ENCODE measurements around the gene PSMD8.
"Not testable (repeated sequence)": the region's sequence is repeated elsewhere in the genome, so short reads cannot be mapped to it uniquely, and the experiment has no call there.

PSMD8 gene

DNA sequence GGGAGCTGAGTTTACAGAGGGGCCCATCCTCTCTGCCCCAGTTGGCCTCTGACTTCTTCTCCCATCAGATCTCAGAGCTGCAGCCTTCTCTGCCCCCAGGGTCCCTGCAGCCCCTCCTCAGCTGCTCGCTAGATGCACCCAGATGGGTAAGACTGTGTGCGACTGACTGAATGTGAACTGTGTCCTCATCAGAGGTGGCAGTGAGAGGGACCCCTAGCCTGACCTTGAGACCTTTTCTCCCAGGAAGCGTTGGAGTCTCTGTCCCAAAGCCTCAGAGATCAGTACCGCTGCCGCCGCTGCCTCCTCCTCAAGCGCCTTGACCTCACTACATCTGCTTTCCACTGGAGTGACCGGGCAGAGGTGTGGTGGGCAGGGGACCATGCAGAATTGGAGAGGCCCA lies 30.9 kb downstream of the PSMD8 start:
- Histone ChIP-seq H3K9me3 (ENCODE audit: control insufficient read depth, insufficient read depth, low read length) (no peaks in the 10 kb centered on the region), H3K4me1 (ENCODE audit: control insufficient read depth, insufficient read depth, low read length) (no peaks in the 10 kb centered on the region), H3K27me3 (ENCODE audit: control insufficient read depth, insufficient read depth, low read length) (peaks cover 17% of the 10 kb centered on the region), H3K4me3 (ENCODE audit: low read depth, low read length) (no peak overlapping the region), H3K36me3 (ENCODE audit: control insufficient read depth, insufficient read depth, low read length) (peaks cover 10% of the 10 kb centered on the region), H3K9ac (ENCODE audit: low read depth, low read length) (no peak overlapping the region)

DNA sequence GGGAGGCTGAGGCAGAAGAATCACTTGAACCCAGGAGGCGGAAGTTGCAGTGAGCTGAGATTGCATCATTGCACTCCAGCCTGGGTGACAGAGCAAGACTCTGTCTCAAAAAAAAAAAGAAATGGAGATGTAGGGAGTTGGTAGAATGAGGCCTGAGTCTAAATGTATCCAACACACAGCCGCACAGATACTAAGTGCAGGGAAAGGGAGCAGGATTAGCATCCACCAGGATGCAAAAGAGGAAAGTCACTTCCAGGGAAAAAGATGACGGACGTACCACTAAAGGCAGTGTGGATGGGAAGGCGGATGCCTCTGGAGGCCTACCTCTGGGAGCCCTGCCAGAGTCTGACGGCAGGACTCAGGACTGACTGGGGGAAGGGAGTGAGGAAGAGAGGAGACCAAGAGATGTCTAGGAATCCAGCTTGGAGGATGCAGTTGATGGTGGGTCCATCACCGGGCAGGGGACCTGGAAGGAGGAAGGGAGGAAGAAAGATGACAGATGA lies 35.3 kb downstream of the PSMD8 start:
- no peak overlapping the region for H3K4me3 ChIP-seq (ENCODE audit: low read depth, low read length)
- no peaks in the 10 kb centered on the region for H3K4me1 ChIP-seq (ENCODE audit: control insufficient read depth, insufficient read depth, low read length)

DNA sequence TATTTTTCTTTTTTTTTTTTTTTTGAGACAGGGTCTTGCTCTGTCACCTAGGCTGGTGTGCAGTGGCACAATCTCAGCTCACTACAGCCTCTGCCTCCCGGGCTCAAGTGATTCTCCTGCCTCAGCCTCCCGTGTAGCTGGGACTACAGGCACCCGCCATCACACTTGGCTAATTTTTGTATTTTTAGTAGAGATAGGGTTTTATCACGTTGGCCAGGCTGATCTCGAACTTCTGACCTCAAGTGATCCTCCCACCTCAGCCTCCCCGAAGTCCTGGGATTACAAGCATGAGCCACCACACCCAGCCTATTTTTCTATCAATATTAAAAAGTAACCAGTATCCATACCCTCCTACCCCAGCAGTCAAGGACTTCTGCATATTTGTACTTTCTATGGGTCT lies 36.0 kb downstream of the PSMD8 start:
- not testable (repeated sequence) for H3K4me3 ChIP-seq (ENCODE audit: low read depth, low read length); H3K9ac ChIP-seq (ENCODE audit: low read depth, low read length); H3K27me3 ChIP-seq (ENCODE audit: control insufficient read depth, insufficient read depth, low read length); H3K4me1 ChIP-seq (ENCODE audit: control insufficient read depth, insufficient read depth, low read length); H3K36me3 ChIP-seq (ENCODE audit: control insufficient read depth, insufficient read depth, low read length); H3K9me3 ChIP-seq (ENCODE audit: control insufficient read depth, insufficient read depth, low read length)

More for the DNA sequence above, 35.3 kb downstream of the PSMD8 start:
- H3K27me3 ChIP-seq (ENCODE audit: control insufficient read depth, insufficient read depth, low read length), result no peaks in the 10 kb centered on the region
- peaks cover 8% of the 10 kb centered on the region for H3K36me3 ChIP-seq (ENCODE audit: control insufficient read depth, insufficient read depth, low read length)
- H3K9ac ChIP-seq (ENCODE audit: low read depth, low read length), result no peak overlapping the region
- H3K9me3 ChIP-seq (ENCODE audit: control insufficient read depth, insufficient read depth, low read length), result no peaks in the 10 kb centered on the region

DNA sequence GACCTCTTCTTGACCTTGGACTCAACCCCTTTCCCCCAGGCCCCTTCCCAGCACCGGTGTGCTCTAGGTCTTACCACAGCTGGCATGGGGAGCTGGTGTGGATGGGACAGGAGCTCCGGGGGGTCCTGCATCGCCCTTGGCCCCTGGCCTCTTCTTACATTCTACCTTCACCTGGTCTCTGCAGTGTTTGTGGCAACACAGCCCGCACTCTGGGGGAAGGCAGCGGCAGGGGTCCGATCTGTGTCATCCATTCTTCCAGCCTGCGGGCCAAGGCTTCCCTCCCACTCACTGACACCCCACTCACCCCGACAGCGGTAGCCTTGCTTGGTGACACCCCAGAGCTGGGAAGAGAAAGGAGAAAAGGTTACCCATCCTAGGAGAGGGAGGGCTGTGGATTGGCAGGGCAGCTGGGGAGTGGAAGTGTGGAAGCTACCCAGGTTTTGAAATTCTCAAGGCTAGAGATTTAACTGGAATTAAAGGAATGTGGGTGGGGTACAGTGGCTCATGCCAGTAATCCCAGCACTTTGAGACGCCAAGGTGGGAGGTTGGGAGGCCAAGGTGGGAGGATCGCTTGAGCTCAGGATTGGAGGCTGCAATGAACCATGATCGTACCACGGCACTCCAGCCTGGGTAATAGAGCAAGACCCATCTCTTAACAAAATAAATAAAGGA lies 36.8 kb downstream of the PSMD8 start:
- no peak overlapping the region for H3K9ac ChIP-seq (ENCODE audit: low read depth, low read length)
- H3K36me3 ChIP-seq (ENCODE audit: control insufficient read depth, insufficient read depth, low read length), result peaks cover 5% of the 10 kb centered on the region

DNA sequence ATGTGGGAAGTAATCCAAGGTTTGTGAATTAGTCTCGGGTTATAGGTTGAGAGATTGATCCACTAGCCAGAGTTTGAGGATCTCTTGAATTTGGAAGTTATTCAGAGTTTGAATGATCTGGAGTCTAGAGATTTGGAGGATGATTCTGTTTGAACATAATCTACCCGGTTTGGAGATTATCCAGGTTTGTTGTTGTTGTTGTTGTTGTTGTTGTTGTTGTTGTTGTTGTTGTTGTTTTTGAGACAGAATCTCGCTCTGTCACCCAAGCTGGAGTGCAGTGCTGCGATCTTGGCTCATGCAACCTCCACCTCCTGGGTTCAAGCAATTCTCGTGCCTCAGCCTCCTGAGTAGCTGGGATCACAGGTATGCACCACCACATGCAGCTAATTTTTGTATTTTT lies 37.5 kb downstream of the PSMD8 start:
- H3K27me3 ChIP-seq (ENCODE audit: control insufficient read depth, insufficient read depth, low read length); H3K9me3 ChIP-seq (ENCODE audit: control insufficient read depth, insufficient read depth, low read length); H3K9ac ChIP-seq (ENCODE audit: low read depth, low read length); H3K4me1 ChIP-seq (ENCODE audit: control insufficient read depth, insufficient read depth, low read length); H3K36me3 ChIP-seq (ENCODE audit: control insufficient read depth, insufficient read depth, low read length); H3K4me3 ChIP-seq (ENCODE audit: low read depth, low read length): not testable (repeated sequence)

More for the DNA sequence above, 36.8 kb downstream of the PSMD8 start:
- Histone ChIP-seq H3K4me1 (ENCODE audit: control insufficient read depth, insufficient read depth, low read length) (no peaks in the 10 kb centered on the region), H3K4me3 (ENCODE audit: low read depth, low read length) (no peak overlapping the region), H3K9me3 (ENCODE audit: control insufficient read depth, insufficient read depth, low read length) (no peaks in the 10 kb centered on the region), H3K27me3 (ENCODE audit: control insufficient read depth, insufficient read depth, low read length) (no peaks in the 10 kb centered on the region)

DNA sequence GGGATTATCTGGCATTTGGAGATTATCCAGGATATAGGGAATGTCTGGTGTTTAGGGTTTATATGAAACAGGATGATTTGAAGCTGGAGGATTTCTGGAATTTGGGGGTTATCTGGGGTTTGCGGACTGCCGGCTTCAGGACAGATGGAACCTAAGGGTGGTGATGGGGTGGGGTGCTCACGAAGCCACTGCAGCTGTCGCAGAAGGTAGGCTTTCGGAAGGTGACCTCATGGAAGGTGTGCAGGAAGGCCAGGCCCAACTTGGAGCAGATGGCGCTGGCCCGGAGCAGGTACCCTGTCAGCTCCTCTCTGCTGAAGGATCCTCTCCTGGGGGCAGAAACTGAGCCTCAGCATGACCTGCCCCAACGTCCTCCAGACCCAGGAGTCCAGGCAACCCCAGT lies 38.1 kb downstream of the PSMD8 start:
- no peak overlapping the region for H3K4me3 ChIP-seq (ENCODE audit: low read depth, low read length)
- no peaks in the 10 kb centered on the region for H3K36me3 ChIP-seq (ENCODE audit: control insufficient read depth, insufficient read depth, low read length)
- no peaks in the 10 kb centered on the region for H3K9me3 ChIP-seq (ENCODE audit: control insufficient read depth, insufficient read depth, low read length)
- H3K27me3 ChIP-seq (ENCODE audit: control insufficient read depth, insufficient read depth, low read length), result no peaks in the 10 kb centered on the region
- H3K4me1 ChIP-seq (ENCODE audit: control insufficient read depth, insufficient read depth, low read length), result peaks cover 3% of the 10 kb centered on the region
- no peak overlapping the region for H3K9ac ChIP-seq (ENCODE audit: low read depth, low read length)

DNA sequence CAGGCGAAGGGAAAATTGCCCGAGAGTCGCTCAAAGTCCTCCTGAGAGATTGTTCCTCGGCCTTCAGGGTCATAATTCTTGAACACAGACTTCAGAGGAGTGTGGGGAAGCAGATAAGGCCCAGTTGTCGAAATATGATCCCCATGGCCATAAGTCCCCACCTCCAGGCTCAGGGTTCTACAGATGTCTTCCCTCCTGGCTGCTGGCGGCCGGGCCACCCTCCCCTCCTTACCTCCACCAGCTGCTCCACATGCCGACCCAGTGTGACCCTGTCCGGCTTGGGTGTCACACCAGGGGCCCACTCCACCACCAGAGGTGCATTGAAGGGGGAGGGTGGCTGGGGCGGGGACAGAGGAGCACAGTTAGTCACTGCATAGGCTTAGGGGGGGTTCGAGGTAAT lies 38.6 kb downstream of the PSMD8 start:
- Histone ChIP-seq H3K36me3 (ENCODE audit: control insufficient read depth, insufficient read depth, low read length) (no peaks in the 10 kb centered on the region), H3K4me3 (ENCODE audit: low read depth, low read length) (no peak overlapping the region), H3K9ac (ENCODE audit: low read depth, low read length) (no peak overlapping the region), H3K27me3 (ENCODE audit: control insufficient read depth, insufficient read depth, low read length) (no peaks in the 10 kb centered on the region), H3K4me1 (ENCODE audit: control insufficient read depth, insufficient read depth, low read length) (peaks cover 4% of the 10 kb centered on the region), H3K9me3 (ENCODE audit: control insufficient read depth, insufficient read depth, low read length) (no peaks in the 10 kb centered on the region)

DNA sequence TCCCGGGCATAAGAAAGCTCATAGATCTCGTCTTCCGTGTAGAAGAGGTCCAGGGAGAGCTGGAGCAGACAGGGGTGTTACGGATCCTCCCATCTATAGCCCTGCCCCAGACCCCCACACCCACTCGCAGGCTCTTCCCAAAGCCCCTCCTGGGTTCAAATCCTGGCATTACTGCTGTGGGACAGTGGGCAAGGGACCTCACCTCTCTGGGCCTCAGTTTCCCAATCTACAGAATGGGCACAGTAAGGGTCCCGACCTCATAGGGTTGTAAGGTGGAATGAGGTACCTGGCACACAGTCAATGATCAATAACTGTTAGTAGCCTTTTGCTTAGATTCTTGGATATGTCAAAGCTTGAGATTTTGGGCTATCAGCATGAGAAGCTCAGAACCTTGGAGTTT lies 39.0 kb downstream of the PSMD8 start:
- Histone ChIP-seq H3K4me3 (ENCODE audit: low read depth, low read length) (no peak overlapping the region), H3K36me3 (ENCODE audit: control insufficient read depth, insufficient read depth, low read length) (no peaks in the 10 kb centered on the region), H3K9me3 (ENCODE audit: control insufficient read depth, insufficient read depth, low read length) (no peaks in the 10 kb centered on the region), H3K4me1 (ENCODE audit: control insufficient read depth, insufficient read depth, low read length) (peaks cover 4% of the 10 kb centered on the region), H3K9ac (ENCODE audit: low read depth, low read length) (no peak overlapping the region), H3K27me3 (ENCODE audit: control insufficient read depth, insufficient read depth, low read length) (no peaks in the 10 kb centered on the region)

DNA sequence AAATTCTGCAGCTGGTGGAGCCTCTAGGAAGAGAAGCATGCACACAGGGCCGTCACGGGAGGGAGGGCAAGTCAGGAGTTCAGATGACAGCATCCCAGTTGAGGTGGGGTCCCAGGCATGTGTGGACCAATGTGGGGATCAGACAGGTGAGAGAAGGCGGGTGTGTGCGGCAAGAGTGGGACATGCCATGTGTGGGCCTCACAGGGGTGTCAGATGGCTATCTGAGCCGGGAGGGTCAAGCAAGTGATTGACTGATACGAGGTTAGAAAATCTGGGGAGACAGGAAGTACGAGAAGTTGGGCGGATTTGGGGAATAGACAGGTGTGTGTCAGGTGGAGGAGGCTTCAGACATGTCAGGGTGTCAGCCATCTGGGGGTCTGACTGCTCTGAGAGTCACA lies 42.8 kb downstream of the PSMD8 start:
- H3K4me3 ChIP-seq (ENCODE audit: low read depth, low read length), result no peak overlapping the region
- peaks cover 5% of the 10 kb centered on the region for H3K27me3 ChIP-seq (ENCODE audit: control insufficient read depth, insufficient read depth, low read length)
- peaks cover 4% of the 10 kb centered on the region for H3K4me1 ChIP-seq (ENCODE audit: control insufficient read depth, insufficient read depth, low read length)
- H3K9ac ChIP-seq (ENCODE audit: low read depth, low read length), result no peak overlapping the region
- H3K9me3 ChIP-seq (ENCODE audit: control insufficient read depth, insufficient read depth, low read length), result no peaks in the 10 kb centered on the region
- peaks cover 3% of the 10 kb centered on the region for H3K36me3 ChIP-seq (ENCODE audit: control insufficient read depth, insufficient read depth, low read length)

DNA sequence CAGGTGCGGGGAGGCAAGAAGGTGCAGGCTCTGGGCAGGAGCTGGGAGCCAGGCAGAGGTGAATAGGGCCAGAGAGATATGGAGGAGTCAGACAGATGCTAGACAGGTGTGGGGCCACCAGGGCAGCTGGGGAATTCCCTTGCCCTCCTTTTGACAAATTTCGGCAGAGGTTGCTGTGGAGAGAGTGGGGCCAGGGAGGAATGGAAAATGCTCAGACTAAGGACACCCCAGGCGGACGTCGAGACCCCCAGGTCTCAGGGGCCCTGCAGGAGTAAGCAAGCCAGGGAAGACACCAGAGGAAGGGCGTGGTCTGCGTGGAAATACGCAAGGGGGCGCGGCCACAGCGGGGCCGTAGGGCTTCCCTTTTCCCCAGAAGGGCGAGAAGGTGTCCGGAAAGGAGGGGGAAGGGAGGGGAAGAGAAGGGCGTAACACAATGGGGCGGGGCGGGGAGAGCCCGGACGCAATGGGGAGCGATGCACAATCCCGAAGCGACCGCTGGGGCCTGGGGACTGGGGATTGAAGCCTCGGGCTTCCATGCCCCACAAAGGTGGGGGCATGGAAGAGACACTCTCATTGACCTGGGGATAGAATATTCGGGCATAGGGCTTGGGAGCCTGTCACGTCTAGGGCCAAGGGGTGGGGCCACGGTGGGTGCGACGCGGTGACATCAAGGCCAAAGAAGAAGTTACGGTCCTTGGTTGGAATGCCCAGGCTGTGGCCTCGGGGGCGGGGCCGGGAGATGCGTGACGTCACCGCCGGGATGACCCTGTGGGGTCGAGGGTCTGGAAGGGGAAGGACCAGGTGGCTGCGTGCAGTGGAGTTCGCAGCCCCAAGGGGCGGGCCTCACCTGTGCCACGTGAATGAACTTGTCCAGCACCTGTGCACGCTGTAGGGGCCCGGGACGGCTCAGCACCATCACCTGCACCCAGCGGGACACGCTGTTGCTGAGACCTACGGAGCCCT lies 43.5 kb downstream of the PSMD8 start:
- H3K27me3 ChIP-seq (ENCODE audit: control insufficient read depth, insufficient read depth, low read length), result peaks cover 5% of the 10 kb centered on the region
- no peak overlapping the region for H3K9ac ChIP-seq (ENCODE audit: low read depth, low read length)
- H3K9me3 ChIP-seq (ENCODE audit: control insufficient read depth, insufficient read depth, low read length), result no peaks in the 10 kb centered on the region
- H3K4me1 ChIP-seq (ENCODE audit: control insufficient read depth, insufficient read depth, low read length), result peaks cover 4% of the 10 kb centered on the region
- peaks cover 3% of the 10 kb centered on the region for H3K36me3 ChIP-seq (ENCODE audit: control insufficient read depth, insufficient read depth, low read length)
- peak overlapping the region; percentile 54 for H3K4me3 ChIP-seq (ENCODE audit: low read depth, low read length)

DNA sequence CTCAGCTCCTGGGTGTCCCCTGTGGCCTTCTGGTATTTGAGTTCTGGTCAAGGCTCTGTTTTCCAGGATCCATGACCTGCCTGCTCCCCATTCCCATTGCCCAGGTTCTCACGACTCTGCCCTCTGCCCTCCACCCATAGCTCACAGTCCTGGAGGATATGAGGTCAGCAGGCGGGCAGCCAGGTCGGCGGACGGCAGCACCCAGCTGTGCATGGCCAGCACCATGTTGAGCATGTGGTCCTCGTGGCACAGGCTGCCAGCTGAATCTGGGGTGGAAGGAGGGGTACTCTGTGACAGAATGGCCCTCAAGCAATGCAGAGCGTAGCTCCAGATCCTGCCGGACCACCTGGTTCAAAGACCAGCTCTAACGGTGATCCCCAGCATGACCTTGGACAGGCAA lies 46.6 kb downstream of the PSMD8 start:
- H3K36me3 ChIP-seq (ENCODE audit: control insufficient read depth, insufficient read depth, low read length), result peaks cover 3% of the 10 kb centered on the region

DNA sequence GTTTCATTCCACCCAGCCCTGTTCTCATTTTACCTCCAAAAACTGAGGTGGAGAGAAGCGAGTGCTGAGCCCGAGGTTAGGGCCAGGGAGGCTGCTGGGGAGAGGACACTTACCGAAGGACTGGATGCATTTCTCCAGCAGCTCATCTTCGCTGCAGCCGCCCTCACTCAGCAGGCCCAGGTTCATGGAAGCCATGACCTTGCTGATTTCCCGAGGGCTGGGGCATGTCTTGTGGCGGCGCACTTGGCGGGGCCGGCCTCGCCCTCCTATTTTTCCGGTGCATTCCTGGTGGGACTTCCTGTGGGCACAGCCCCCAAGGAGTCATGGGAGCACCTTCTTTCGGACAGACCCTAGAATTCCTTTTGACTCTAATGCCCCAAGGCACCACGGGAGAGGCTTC lies 47.5 kb downstream of the PSMD8 start:
- Histone ChIP-seq H3K4me1 (ENCODE audit: control insufficient read depth, insufficient read depth, low read length) (peaks cover 9% of the 10 kb centered on the region), H3K4me3 (ENCODE audit: low read depth, low read length) (no peak overlapping the region), H3K9ac (ENCODE audit: low read depth, low read length) (no peak overlapping the region), H3K9me3 (ENCODE audit: control insufficient read depth, insufficient read depth, low read length) (no peaks in the 10 kb centered on the region), H3K27me3 (ENCODE audit: control insufficient read depth, insufficient read depth, low read length) (peaks cover 5% of the 10 kb centered on the region), H3K36me3 (ENCODE audit: control insufficient read depth, insufficient read depth, low read length) (peaks cover 3% of the 10 kb centered on the region)

More for the DNA sequence above, 46.6 kb downstream of the PSMD8 start:
- peaks cover 5% of the 10 kb centered on the region for H3K27me3 ChIP-seq (ENCODE audit: control insufficient read depth, insufficient read depth, low read length)
- H3K9ac ChIP-seq (ENCODE audit: low read depth, low read length), result no peak overlapping the region
- no peak overlapping the region for H3K4me3 ChIP-seq (ENCODE audit: low read depth, low read length)
- H3K4me1 ChIP-seq (ENCODE audit: control insufficient read depth, insufficient read depth, low read length), result peaks cover 9% of the 10 kb centered on the region
- no peaks in the 10 kb centered on the region for H3K9me3 ChIP-seq (ENCODE audit: control insufficient read depth, insufficient read depth, low read length)

All from iPS-15b (cell line).